Tongue (tissue), 2 donors: ENCODE results near the gene DNAAF5. TPM values are rescaled to one million over a fixed set of nuclear protein-coding genes. Genes with fewer than 3 reads are reported as not detected.
"Not testable (repeated sequence)": the region's sequence is repeated elsewhere in the genome, so short reads cannot be mapped to it uniquely, and the experiment has no call there.

ENCODE experiments used
- DNase-seq: peaks from one replicate; pipeline ENCODE4 v3.0.0-alpha.2; 2015
- total RNA-seq: library from RNA; depleted of rRNA; stranded (reverse); fragments of >200 nt; gene quantifications from one replicate; pipeline ENCODE4 v1.2.3, GENCODE V29; 2014

DNAAF5 gene
- total RNA-seq, 1 donor from 2014 or later, result 22.5 TPM

DNA sequence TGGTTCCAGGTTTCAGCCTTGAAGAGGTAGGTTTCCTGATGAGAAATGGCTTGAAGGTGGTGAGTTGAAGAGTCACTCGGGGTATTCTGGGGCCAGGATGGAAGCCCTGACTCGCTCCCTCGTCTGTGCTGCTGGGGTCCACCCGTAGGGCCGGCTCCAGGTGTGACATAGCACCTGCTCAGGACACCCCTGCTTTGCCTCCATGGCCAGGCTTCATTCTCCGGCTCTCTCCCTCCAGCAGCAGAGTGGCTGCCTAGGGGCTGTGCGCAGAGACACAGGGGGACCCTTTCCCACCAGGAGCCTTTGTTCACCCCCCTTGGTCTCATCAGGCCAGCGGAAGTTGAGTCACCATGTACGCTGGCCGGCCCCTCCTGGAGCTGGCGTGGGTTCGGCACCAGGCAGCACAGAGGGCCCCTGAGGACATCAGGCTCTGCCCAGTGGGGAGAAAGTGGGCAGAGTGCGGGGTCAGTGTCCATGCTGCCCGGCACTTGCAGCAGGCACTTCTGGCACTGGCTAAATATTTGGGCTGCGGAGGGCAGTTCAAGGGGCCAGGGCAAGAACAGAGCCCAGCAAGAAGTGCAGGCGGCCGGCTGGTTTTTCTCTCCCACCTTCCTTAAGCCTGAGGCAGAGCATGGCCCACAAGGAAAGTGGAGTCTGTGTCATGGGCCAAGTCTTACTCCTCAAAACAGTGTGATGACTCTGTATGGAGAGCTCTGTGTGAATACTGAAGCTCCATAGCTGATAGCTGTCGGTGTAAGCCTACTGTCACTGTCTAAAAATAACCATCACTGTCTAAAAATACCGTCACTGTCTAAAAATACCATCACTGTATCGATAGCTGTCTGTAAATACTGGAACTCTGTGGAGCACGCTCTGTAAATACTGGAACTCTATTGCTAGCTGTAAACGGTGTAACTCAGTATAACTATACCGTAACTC lies 4.3 kb downstream of the DNAAF5 start:
- DNase-seq, result peak; percentile 29

DNA sequence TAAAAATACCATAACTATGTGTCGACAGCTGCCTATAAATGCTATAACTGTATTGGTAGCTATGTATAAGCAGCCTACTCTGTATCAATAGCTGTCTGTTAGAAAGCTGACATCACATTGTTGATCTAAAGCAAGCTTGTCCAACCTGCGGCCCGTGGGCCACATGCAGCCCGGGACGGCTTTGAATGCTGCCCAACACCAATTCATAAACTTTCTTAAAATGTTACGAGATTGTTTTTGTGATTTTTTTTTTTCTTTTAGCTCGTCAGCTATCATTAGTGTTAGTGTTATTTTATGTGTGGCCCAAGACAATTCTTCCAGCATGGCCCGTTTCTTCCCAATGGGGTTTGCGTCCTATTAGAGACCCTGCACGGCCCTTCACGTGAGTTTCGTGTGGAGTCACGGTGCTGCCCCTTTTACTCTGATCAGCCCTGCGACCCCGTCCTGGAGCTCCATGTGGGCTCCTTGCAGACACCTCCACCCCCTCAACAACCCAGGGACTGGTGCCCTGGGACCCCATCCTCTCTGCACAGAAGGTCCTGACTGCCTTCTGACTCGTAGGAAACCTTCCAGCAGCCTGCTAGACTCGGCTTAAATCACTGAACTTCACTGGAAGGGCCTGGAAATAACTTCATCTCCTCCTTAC lies 5.1 kb downstream of the DNAAF5 start:
- no peak for DNase-seq

DNA sequence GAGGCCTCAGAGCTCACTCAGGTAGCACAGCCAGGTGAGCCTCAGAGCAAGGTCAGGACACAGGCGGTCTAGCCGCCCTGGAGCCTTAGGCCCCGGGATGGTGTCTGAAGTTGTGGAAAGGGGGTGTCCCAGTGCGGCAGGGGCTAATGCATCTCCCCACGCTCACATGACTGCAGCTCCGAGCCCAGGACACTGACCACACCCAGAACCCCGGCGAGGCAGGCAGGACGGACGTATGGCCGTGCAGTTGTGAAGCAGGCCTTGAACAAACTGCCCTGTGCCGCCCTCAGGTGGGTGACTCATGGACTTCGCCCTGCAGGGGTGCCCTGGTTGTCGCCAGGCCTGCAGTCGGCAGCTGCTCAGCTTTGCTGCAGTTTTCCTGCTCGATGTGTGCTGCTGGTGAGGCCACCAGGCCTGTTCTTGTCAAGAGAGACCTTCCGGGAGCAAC lies 5.6 kb downstream of the DNAAF5 start:
- peak; percentile 74 for DNase-seq

DNA sequence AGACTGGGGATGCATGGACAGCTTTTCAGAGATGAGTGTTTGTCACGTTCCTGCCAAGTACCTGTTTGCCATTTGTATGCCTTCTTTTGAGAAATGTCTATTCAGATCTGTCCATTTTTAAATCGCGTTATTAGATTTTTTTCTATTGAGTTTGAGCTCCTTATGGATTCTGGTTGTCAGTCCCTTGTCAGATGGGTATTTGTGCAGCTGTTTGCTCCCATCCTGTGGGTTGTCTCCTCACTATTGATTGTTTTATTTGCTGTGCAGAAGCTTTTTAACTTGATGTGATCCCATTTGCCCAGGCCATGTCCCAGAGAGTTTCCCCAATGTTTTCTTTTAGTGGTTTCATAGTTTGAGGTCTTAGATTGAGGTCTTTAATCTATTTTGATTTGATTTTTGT lies 6.1 kb downstream of the DNAAF5 start:
- DNase-seq, result no peak

DNA sequence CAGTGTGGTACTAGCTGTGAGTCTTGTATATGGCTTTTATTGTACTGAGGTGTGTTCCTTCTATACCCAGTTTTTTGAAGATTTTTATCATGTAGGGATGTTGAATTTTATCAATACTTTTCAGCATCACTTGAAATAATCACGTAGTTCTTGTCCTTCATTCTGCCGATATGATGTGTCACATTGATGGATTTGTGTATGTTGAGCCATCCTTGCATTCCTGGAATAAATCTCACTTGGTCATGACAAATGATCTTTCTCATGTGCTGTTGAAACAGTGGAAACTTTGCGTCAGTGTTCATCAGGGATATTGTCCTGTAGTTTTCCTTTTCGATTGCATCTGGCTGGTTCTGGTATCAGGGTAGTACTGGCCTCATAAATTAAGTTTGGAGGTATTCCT lies 7.7 kb downstream of the DNAAF5 start:
- no peak for DNase-seq

DNA sequence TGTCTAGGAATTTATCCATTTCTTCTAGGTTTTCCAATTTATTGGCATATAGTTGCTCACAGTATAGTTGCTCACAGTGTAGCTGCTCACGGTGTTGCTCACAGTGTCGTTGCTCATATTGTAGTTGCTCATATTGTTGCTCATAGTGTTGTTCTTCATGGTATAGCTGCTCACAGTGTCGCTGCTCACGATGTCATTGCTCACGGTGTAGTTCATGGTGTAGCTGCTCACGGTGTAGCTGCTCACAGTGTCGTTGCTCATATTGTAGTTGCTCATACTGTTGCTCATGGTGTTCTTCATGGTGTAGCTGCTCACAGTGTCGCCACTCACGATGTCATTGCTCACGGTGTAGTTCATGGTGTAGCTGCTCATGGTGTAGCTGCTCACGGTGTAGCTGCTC lies 8.3 kb downstream of the DNAAF5 start:
- no peak for DNase-seq

DNA sequence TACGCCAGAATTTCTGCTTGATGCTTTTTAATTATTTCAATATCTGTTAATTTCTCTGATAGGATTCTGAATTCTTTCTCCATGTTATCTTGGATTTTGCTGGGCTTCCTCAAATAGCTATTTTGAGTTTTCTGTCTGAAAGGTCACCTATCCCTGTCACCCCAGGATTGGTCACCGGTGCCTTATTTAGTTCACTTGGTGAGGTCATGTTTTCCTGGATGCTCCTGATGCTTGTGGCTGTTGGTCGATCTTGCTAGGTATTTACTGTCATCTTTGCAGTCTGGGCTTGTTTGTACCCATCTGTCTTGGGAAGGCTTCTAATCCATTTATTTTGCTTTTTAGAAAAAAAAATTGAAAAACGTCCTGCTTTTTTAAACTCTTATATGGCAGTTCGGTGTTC lies 11.7 kb downstream of the DNAAF5 start:
- DNase-seq, result no peak

DNA sequence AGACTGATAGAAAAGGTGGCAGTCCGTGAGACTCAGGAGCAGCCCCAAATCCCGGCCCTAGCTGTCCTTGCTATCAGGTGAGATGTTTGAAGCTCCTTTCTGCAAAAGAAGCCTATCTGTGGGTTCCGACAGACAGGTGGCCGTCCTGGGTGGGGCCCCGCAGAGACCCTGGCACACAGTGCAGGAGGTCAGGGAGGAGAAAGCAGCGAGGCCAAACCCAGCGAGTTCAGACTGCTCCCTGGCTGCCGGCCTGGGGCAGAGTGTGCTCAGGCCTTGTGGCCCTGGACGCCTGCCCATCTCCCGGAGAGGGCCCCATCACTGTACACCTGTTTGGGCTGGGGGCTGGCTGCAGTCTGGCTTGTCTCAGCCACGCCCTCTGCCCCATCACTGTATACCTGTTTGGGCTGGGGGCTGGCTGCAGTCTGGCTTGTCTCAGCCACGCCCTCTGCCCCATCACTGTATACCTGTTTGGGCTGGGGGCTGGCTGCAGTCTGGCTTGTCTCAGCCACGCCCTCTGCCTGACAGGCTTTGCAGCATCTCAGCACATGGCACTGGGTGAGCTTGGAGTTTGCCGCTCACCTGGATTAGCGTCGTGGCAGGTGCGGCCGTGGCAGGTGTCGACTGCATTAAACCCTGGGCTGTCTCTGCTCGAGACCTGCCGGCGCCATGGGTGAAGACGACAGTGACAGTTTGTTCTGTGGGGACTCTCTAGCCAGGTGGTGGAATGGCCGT lies 12.4 kb downstream of the DNAAF5 start:
- peak; percentile 21 for DNase-seq

DNA sequence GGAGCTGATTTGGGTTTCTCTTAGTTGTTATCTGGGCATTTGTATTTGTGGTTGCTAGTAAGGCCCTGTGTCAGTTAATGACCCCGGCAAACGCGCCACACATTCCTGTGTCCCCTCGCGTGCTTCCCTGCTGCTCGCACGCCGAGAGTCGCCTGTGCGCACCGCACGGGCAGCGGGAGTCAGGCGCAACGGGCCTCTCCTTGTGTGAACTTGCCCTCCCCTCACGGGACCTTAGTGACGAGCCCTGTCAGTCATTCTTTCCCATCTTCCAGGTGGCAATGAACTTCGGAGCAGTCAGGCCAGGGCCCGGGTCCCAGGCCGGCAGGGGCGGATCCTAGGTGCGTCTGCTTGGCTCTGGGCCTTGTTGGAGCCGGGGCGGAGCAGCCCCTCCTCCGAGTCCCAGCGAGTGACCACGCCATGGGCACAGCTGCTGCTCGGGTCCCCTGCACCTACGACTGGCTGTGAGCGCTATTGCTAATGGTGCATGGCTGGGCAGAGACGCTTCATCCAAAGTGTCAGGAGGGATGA lies 13.0 kb downstream of the DNAAF5 start:
- no peak for DNase-seq

DNA sequence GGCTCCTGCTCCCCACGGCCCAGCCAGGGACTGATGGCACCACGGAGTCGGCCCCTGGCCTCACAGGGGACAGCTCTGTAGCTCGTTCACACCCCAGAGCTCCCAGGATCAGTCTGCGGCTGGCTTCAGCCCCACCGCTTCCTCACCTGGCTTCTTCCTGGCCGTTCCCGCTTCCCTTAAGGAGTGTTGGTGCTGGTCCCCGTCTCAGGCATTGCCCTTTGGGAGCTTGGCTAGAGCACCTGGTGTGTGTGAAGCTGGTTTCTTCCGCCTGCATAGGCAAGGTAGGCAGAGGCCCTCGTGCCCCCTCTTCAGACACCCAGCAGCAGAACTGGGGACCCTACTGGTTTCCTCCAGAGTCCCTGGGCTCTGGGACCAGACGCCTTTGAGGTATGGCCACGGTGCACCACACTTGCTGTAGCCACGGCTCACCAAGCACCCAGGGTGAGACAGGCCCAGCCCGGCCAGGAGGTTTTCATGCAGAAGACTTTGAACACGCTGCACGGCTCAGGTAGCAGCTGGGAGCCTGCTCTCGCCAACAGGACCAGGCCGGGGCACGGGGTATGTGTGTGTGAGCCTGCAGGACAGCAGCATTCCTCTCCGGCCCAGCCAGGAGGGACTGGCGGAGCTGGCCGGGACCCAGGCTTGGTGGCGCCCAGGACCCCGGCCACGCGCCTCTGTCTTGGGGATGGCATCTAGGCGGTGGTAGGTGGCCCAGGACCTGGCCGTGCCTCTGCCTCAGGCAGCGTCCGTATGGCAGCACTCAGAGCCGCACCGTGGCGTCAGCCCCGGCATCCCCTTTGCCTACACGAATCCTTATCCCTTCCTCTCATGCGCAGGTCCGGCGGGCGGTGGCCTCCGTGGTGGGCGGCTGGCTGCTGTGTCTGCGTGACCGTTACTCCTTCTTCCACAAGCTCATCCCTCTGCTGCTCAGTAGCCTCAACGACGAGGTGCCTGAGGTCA lies 13.8 kb downstream of the DNAAF5 start:
- DNase-seq, result no peak

DNA sequence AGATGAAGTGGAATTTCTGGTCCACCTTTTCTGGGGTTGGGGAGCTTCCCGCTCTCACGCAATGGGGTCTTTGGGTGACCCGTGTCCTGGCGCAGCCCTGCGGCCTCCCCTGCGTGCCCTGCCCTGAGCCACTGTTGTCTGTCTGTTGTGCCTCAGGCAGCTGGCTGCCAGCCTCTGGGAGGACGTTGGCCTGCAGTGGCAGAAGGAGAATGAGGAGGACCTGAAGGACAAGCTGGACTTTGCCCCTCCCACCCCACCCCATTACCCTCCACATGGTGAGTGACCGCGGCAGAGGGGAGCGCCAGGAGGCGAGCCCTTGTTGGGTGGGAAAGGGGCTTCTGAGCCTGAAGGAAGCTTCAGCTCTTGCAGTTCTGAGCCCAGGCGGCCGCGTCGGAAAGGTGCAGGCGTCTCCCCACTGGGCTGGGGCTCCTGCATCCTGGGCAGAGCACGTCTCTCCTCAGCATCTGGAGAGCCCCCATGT lies 14.7 kb downstream of the DNAAF5 start:
- DNase-seq, result no peak

DNA sequence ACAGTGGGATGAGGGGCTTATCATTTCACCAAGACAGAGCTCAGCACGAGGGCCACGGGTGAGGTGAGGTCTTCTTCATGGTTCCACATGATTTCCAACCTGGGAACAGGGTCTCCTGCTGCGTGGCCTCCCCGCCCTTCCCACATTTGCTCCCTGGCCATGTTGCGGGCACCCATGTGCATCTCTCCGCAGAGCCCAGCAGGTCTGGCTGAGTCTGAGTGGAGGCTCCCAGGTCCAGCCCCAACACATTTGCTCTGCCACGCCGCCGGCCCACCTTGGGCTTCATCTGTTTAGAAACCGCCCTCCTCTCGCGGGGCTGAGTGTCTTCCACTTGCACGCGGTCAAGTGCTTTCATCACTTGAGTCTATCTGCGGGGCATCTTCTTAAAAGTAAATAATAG lies 15.4 kb downstream of the DNAAF5 start:
- DNase-seq, result no peak

DNA sequence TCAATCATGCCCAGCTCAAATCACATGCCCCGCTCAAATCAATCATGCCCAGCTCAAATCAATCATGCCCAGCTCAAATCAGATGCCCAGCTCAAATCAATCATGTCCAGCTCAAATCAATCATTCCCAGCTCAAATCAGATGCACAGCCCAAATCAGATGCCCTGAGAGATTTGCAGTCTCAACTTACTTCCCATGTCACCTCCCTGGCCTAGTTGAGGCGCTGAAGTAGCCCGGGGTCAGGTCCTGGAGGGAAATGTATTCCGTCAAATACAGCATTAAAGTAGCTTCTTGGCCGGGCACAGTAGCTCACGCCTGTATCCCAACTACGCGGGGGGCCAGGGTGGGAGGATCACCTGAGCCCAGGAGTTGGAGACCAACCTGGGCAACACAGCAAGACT lies 16.3 kb downstream of the DNAAF5 start:
- DNase-seq, result no peak

DNA sequence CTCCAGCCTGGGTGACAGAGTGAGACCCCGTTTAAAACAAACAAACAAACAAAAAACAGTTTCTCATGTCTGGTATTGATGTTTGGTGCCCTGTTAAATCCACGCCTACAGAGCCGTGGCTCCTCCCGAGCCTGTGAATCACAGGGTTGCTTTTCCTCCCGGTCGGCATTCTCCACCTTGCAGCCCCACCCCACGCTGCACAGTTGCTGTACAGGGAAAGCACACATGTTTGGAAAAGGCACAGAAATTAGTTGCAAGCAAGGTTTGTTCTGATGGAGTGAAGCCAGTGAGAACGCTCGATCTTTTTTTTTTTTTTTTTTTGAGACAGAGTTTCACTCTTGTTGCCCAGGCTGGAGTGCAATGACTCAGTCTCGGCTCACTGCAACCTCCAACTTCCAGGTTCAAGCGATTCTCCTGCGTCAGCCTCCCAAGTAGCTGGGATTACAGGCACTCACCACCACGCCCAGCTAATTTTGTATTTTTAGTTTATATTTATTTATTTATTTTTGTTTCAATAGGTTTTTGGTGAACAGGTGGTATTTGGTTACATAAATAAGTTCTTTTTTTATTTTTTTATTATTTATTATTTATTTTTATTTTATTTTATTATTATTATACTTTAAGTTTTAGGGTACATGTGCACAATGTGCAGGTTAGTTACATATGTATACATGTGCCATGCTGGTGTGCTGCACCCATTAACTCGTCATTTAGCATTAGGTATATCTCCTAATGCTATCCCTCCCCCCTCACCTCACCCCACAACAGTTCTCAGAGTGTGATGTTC lies 17.0 kb downstream of the DNAAF5 start:
- not testable (repeated sequence) for DNase-seq

DNA sequence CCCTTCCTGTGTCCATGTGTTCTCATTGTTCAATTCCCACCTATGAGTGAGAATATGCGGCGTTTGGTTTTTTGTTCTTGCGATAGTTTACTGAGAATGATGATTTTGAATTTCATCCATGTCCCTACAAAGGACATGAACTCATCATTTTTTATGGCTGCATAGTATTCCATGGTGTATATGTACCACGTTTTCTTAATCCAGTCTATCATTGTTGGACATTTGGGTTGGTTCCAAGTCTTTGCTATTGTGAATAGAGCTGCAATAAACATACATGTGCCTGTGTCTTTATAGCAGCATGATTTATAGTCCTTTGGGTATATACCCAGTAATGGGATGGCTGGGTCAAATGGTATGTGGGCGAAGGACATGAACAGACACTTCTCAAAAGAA lies 17.6 kb downstream of the DNAAF5 start:
- not testable (repeated sequence) for DNase-seq

DNA sequence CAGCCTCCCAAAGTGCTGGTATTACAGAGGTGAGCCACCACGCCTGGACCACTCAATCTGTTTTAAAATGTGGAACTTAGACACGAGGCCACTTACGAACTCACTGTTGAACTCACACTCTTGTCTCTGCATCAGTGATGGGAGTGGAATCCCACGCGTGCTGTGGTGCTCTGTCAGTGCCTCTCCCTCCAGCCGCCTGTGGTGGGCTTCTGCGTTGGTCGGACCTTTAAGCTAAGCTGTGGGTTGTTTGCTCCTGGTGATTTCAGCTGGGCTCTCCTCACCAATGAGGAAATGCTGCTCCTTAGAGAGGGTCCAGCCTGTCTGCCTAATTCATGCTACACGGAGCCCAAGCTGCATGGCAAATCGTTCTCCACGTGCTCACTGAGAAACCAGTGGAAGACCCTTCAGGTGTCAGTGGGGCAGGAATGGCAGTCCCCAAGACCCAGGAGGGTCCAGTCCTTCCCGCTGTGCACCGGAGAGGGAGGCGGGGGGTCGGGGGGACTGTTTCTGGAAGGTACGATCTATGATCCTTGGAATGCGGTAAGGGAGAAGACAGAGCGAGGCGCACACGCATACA lies 18.4 kb downstream of the DNAAF5 start:
- no peak for DNase-seq

DNA sequence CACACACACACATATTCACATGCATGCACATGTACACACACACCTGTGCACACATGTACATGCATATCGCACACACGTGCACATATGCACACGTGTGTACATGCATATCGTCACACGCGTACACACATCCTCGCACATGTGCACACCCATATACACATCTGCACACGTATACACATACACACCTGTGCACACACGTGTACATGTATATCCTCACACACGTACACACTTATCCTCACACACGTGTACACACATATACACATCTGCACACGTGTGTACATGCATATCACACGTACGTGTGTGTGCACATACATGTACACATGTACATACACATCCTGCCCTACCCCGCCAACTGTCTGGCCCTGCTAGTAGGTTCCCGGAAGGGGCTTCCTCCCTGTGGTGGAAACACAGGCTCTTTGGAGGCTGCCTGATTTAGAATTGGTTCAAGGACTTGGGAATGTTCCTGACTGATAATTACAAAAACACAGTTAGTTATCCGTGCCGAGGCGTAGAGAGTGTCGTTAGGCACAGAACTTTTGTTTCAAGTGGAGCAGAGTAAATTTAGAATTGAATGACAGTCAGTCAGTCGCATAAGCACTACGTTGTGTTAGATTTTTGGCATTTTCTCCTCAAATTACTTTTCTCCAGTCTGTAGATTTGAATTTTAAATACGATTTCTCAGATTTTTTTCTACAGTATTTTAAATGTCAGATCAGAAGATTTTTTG lies 19.1 kb downstream of the DNAAF5 start:
- no peak for DNase-seq

DNA sequence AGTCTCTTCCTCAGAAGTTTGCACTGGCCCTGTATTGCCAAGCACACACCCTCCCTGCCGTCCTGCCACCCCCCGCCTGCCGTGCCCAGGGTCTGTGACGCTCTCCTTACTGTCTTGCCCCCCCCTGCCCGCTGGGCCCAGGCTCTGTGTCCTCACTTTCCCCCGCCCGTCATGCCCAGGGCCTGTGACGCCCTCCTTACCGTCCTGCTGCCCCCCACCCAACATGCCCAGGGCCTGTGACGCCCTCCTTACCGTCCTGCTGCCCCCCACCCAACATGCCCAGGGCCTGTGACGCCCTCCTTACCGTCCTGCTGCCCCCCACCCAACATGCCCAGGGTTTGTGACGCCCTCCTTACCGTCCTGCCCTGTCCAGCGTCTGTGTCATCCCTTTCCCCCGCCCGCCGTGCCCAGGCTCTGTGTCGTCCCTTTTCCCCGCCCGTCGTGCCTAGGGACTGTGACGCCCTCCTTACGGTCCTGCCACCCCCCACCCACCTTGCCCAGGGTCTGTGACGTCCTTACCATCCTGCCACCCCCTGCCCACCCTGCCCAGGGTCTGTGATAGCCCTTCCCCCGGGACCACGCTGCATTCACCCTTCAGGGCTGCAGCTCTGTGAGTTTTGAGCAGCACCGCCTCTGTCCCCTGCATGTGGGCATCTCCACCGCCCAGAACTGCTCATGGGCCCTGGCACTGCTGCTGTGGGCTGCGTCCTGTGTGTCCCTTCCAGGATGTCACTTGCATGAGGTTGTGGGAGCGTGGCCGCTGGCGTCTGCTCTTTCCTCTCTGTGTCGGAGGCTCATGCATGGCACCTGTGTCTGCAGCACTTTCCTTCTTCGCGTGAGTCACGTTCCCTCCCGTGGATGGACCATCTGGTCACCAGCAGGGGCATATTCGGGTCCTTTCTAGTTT lies 19.9 kb downstream of the DNAAF5 start:
- DNase-seq, result no peak
